GM12873 (cell line): ENCODE measurements around the gene YBX2.
A peak's percentile ranks its signal among the peaks of the same experiment; 100 is the strongest.

Experiments used
- CTCF ChIP-seq: IDR thresholded peaks from 2 replicates; pipeline ENCODE4 v1.5.1; 2012; ENCODE audit warnings: low read depth, mild to moderate bottlenecking, moderate library complexity, low read length, control low read depth; ENCODE audit not compliant: insufficient read depth; ENCODE audit errors: missing control alignments

The YBX2 gene

GRCh38 chr17:7290166-7290565, 4.3 kb downstream of the YBX2 start:
- TF ChIP-seq CTCF: no peak

- TF ChIP-seq CTCF: no peak
Observed at GRCh38 chr17:7289256-7290032, 5.0 kb downstream of the YBX2 start.

- TF ChIP-seq CTCF: no peak
Observed at GRCh38 chr17:7285679-7286078, 8.8 kb downstream of the YBX2 start.

GRCh38 chr17:7284911-7285310, 9.5 kb downstream of the YBX2 start:
- no peak for TF ChIP-seq CTCF

- no peak for TF ChIP-seq CTCF
Observed at GRCh38 chr17:7283471-7284216, 10.8 kb downstream of the YBX2 start.

- TF ChIP-seq CTCF: peak; percentile 30
Observed at GRCh38 chr17:7282752-7283321, 11.6 kb downstream of the YBX2 start.
